HEK293T (cell line): Measurements from ENCODE around the gene KCNQ1.

Source experiments
- CTCF ChIA-PET: fragments of 350-600 bp; formaldehyde crosslinking; extraction: SDS; loops from one replicate; lab custom pipeline; 2021; ENCODE audit warnings: antibody characterized with exemption, inconsistent platforms; lab: Yijun Ruan, JAX
- POLR2A ChIA-PET: fragments of 350-600 bp; formaldehyde crosslinking; extraction: SDS; loops from one replicate; lab custom pipeline; 2020; ENCODE audit warnings: antibody characterized with exemption, inconsistent platforms; lab: Yijun Ruan, JAX
- DNase-seq: peaks from one replicate; pipeline ENCODE4 v3.0.0; 2012; ENCODE audit warnings: mixed read lengths; ENCODE audit errors: extremely low spot score
- ARNT ChIP-seq: fragments of 450-650 bp; IDR thresholded peaks from 2 replicates; pipeline ENCODE4 v1.6.1; 2017; ENCODE audit warnings: mild to moderate bottlenecking
- BHLHE40 ChIP-seq: fragments of 450-650 bp; IDR thresholded peaks from 2 replicates; pipeline ENCODE4 v1.6.1; 2016; ENCODE audit warnings: mild to moderate bottlenecking, moderate library complexity, borderline replicate concordance
- CTBP1 ChIP-seq: fragments of 450-650 bp; IDR thresholded peaks from 2 replicates; pipeline ENCODE4 v1.6.1; 2016; ENCODE audit warnings: borderline replicate concordance
- ELF4 ChIP-seq: fragments of 450-650 bp; IDR thresholded peaks from 2 replicates; pipeline ENCODE4 v1.6.1; 2017; ENCODE audit warnings: antibody characterized with exemption
- FOXA1 ChIP-seq: fragments of 450-650 bp; IDR thresholded peaks from 2 replicates; pipeline ENCODE4 v1.6.1; 2016; ENCODE audit warnings: mild to moderate bottlenecking
- FOXK2 ChIP-seq: fragments of 450-650 bp; IDR thresholded peaks from 2 replicates; pipeline ENCODE4 v1.6.1; 2016; ENCODE audit warnings: mild to moderate bottlenecking
- FOXM1 ChIP-seq: fragments of 450-650 bp; IDR thresholded peaks from 2 replicates; pipeline ENCODE4 v1.6.1; 2017; ENCODE audit warnings: mild to moderate bottlenecking, borderline replicate concordance
- HDGF ChIP-seq: fragments of 450-650 bp; IDR thresholded peaks from 2 replicates; pipeline ENCODE4 v1.6.1; 2017; ENCODE audit warnings: antibody characterized with exemption, borderline replicate concordance
- L3MBTL2 ChIP-seq: fragments of 450-650 bp; conservative IDR thresholded peaks from 2 replicates; pipeline ENCODE4 v1.6.1; 2016; ENCODE audit warnings: mild to moderate bottlenecking
- LEF1 ChIP-seq: fragments of 450-650 bp; IDR thresholded peaks from 2 replicates; pipeline ENCODE4 v1.6.1; 2017; ENCODE audit warnings: mild to moderate bottlenecking, borderline replicate concordance
- NFRKB ChIP-seq: fragments of 450-650 bp; IDR thresholded peaks from 2 replicates; pipeline ENCODE4 v1.6.1; 2016; ENCODE audit warnings: mild to moderate bottlenecking, moderate library complexity
- PKNOX1 ChIP-seq: fragments of 450-650 bp; IDR thresholded peaks from 2 replicates; pipeline ENCODE4 v1.6.1; 2016
- SP1 ChIP-seq: fragments of 450-650 bp; IDR thresholded peaks from 2 replicates; pipeline ENCODE4 v1.6.1; 2017
- SUZ12 ChIP-seq: fragments of 450-650 bp; IDR thresholded peaks from 2 replicates; pipeline ENCODE4 v1.6.1; 2016; ENCODE audit warnings: mild to moderate bottlenecking
- TARDBP ChIP-seq: fragments of 450-650 bp; IDR thresholded peaks from 2 replicates; pipeline ENCODE4 v1.6.1; 2016
- ZNF384 ChIP-seq: fragments of 450-650 bp; IDR thresholded peaks from 2 replicates; pipeline ENCODE4 v1.6.1; 2016

The KCNQ1 gene

GRCh38 chr11:2809854-2810253 is 365.0 kb downstream of the KCNQ1 start:
- TF ChIP-seq PKNOX1, result no peak
- TF ChIP-seq TARDBP, result no peak
- no peak for TF ChIP-seq HDGF
- TF ChIP-seq SP1, result no peak
- TF ChIP-seq FOXA1, result no peak
- no peak for TF ChIP-seq L3MBTL2
- no peak for TF ChIP-seq FOXK2
- TF ChIP-seq SUZ12, result no peak
- TF ChIP-seq CTBP1, result no peak
- TF ChIP-seq FOXM1, result no peak
- no peak for TF ChIP-seq LEF1
- TF ChIP-seq NFRKB, result no peak
- TF ChIP-seq ELF4, result no peak
- TF ChIP-seq ZNF384, result no peak
- no peak for TF ChIP-seq BHLHE40
- no peak for DNase-seq
- CTCF ChIA-PET, result no interaction called here
- POLR2A ChIA-PET, result no interaction called here

- CTCF ChIA-PET, result no interaction called here
- POLR2A ChIA-PET, result no interaction called here
- no peak for DNase-seq
- TF ChIP-seq SUZ12, result no peak
- TF ChIP-seq NFRKB, result no peak
- no peak for TF ChIP-seq FOXA1
- TF ChIP-seq ZNF384, result no peak
Observed at GRCh38 chr11:2810411-2811205, 365.8 kb downstream of the KCNQ1 start.

GRCh38 chr11:2811206-2812091 is 366.6 kb downstream of the KCNQ1 start:
- no peak for DNase-seq
- ChIA-PET CTCF (no interaction called here), POLR2A (no interaction called here)
- TF ChIP-seq FOXM1 (no peak), SUZ12 (no peak), HDGF (no peak), NFRKB (no peak), ARNT (no peak), L3MBTL2 (no peak), BHLHE40 (no peak), PKNOX1 (no peak), ELF4 (no peak), ZNF384 (no peak), CTBP1 (no peak), TARDBP (no peak), LEF1 (no peak), FOXA1 (no peak)

DNA sequence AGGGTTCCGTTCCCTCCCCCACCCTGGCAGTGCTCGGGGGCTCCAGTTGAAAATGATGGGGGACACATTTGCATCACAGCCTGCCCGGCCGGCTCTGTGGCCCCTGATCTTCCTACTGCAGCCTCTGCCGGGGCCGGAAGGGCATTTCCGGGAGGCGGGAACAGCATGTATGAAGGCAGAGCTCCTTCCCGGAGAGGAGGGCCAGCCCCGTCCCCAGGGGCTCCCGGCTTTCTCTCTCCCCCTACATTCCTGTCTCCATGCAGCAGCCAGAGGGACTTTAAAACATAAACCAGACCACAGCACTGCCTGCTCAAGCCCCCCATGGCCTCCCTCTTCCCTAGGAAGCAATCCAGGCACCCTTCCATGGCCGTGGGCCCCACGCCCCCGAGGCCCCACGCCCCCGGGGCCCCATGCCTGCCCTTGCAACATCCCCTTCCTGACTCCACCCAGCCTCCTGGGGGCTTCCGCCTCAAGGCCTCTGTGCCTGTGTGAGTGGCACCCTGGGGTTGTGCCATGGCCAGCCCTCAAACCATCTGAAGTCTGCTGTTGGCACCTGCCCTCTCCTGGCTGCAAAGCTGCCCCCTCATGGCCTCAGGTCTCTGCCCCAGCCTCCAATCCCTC is 367.7 kb downstream of the KCNQ1 start:
- DNase-seq, result no peak
- TF ChIP-seq FOXK2 (no peak), FOXM1 (no peak), BHLHE40 (no peak), ELF4 (no peak), LEF1 (no peak), ARNT (no peak), FOXA1 (no peak), ZNF384 (no peak), PKNOX1 (no peak), SP1 (no peak), HDGF (no peak), NFRKB (no peak), SUZ12 (no peak), L3MBTL2 (no peak), TARDBP (no peak)
- CTCF ChIA-PET, result no interaction called here
- POLR2A ChIA-PET, result no interaction called here

DNA sequence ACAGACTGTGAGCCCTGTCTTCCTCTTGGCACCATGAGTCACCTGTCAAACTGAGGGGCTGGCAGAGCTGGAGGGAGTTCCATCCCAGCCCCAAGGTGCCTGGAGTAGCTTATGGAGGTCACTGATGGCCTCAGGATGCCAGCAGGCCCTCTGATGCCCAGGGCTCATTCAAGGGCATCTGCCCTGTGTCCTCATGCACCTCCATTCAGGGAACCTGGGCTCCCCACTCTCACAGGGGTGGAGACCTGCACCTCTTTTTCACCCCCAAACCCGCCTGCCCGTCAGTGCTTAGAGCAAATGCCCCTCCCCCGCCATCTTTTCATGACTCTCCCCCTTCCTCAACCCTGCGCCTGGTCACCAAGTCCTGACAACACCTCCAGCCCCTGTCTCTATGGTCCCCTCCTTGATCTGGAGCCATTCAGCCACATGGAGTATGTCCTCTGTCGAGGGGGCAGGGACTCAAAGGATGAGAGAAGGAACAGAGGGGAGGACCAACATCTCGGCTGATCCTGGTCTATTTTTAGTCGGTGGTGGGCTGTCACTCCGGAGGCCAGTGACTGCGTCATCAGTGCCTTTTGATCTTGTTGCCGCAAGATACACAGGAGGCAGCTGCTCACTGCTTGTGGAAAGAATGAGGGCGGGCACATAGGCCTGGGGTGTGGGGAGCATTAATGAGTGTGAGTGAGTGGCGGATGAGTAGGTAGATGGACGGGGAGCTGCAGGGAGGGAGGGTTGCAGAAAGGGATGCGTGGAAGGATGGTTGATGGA is 368.5 kb downstream of the KCNQ1 start:
- TF ChIP-seq SUZ12 (no peak), ELF4 (no peak), BHLHE40 (no peak)
- ChIA-PET POLR2A (no interaction called here), CTCF (no interaction called here)
- DNase-seq, result no peak
